ENCODE results near the gene RTKN2.

DNA sequence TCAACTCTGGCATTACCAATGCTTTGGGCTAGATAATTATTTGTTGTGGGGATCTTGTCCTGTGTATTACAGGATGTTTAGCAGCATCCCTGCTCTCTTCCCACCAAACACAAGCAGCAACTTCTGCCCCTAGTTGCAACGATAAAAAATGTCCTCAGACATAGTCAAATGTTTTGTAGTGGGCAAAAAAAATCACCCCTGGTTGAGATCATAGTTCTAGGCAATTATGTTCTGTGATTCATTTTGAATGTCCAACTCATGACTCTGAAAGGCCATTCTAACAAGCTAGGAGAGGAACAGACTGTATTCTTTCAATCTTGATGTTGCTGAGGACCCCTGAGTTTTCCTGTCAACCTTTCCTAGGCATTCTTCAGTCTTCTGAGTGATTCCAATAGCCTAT lies 79.5 kb downstream of the RTKN2 start:
- TF ChIP-seq, protein P1, sequence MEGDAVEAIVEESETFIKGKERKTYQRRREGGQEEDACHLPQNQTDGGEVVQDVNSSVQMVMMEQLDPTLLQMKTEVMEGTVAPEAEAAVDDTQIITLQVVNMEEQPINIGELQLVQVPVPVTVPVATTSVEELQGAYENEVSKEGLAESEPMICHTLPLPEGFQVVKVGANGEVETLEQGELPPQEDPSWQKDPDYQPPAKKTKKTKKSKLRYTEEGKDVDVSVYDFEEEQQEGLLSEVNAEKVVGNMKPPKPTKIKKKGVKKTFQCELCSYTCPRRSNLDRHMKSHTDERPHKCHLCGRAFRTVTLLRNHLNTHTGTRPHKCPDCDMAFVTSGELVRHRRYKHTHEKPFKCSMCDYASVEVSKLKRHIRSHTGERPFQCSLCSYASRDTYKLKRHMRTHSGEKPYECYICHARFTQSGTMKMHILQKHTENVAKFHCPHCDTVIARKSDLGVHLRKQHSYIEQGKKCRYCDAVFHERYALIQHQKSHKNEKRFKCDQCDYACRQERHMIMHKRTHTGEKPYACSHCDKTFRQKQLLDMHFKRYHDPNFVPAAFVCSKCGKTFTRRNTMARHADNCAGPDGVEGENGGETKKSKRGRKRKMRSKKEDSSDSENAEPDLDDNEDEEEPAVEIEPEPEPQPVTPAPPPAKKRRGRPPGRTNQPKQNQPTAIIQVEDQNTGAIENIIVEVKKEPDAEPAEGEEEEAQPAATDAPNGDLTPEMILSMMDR (IDR thresholded peaks at IDR 0.05; ENCODE audit: low read depth, low read length): no peak
- no peak for TF ChIP-seq EZH2phosphoT487 (IDR thresholded peaks at IDR 0.05; ENCODE audit: low read depth)
